Mesenchymal stem cell (in vitro differentiated cells and primary cell): Measurements from ENCODE around the gene PIP4K2A.
A peak's percentile ranks its signal among the peaks of the same experiment; 100 is the strongest.

ENCODE experiments used
- DNase-seq: peaks from one replicate; pipeline ENCODE4 v3.0.0-alpha.2; 2013
- H2AFZ ChIP-seq: one replicate; pipeline ENCODE4 v1.6.1; 2013; ENCODE audit warnings: low read depth, mild to moderate bottlenecking, control low read depth, inconsistent platforms, low read length, moderate library complexity
- H2AK5ac ChIP-seq: 2 replicates; pipeline ENCODE4 v1.6.1; 2013; ENCODE audit warnings: low read length, moderate library complexity, mild to moderate bottlenecking, inconsistent platforms; ENCODE audit not compliant: severe bottlenecking
- H2BK120ac ChIP-seq: one replicate; pipeline ENCODE4 v1.6.1; 2013; ENCODE audit warnings: low read depth, mild to moderate bottlenecking, inconsistent platforms, low read length, moderate library complexity
- H2BK12ac ChIP-seq, 2 experiments: one replicate each; pipeline ENCODE4 v1.6.1; 2013; ENCODE audit warnings: inconsistent platforms in 2 of 2, low read length in 2 of 2, mild to moderate bottlenecking in 2 of 2, moderate library complexity in 2 of 2, control low read depth in 1 of 2
- H2BK15ac ChIP-seq: one replicate; pipeline ENCODE4 v1.6.1; 2013; ENCODE audit warnings: mild to moderate bottlenecking, low read depth, inconsistent platforms; ENCODE audit not compliant: poor library complexity, severe bottlenecking
- H2BK5ac ChIP-seq: 2 replicates; pipeline ENCODE4 v1.6.1; 2013; ENCODE audit warnings: low read depth, mild to moderate bottlenecking, low read length, control low read depth, inconsistent platforms; ENCODE audit not compliant: poor library complexity, severe bottlenecking
- H3K14ac ChIP-seq, 2 experiments: one replicate each; pipeline ENCODE4 v1.6.1; 2013; ENCODE audit warnings: inconsistent platforms in 2 of 2, low read length in 2 of 2, control low read depth in 1 of 2, mild to moderate bottlenecking in 1 of 2, moderate library complexity in 1 of 2
- H3K18ac ChIP-seq, 2 experiments: one replicate each; pipeline ENCODE4 v1.6.1; 2013; ENCODE audit warnings: inconsistent platforms in 2 of 2, low read length in 2 of 2, control low read depth in 1 of 2, low read depth in 1 of 2, mild to moderate bottlenecking in 1 of 2
- H3K23ac ChIP-seq, 2 experiments: one replicate each; pipeline ENCODE4 v1.6.1; 2013; ENCODE audit warnings: inconsistent platforms in 2 of 2, low read length in 2 of 2, mild to moderate bottlenecking in 2 of 2, moderate library complexity in 2 of 2, control low read depth in 1 of 2
- H3K27ac ChIP-seq: 2 replicates; pipeline ENCODE4 v1.5.1; 2013; ENCODE audit warnings: mild to moderate bottlenecking, moderate library complexity, low read length, control low read depth, inconsistent platforms; ENCODE audit not compliant: poor library complexity, severe bottlenecking
- H3K27me3 ChIP-seq, 2 experiments: 2 replicates each; pipeline versions ENCODE4 v1.6.1 to v1.7.0; 2013; ENCODE audit warnings: low read length in 2 of 2, mild to moderate bottlenecking in 2 of 2, moderate library complexity in 2 of 2, control low read depth in 1 of 2, inconsistent platforms in 1 of 2; ENCODE audit not compliant: control insufficient read depth in 1 of 2, insufficient read depth in 1 of 2
- H3K36me3 ChIP-seq, 2 experiments: 2 replicates each; pipeline versions ENCODE4 v1.6.1 to v1.7.0; 2013; ENCODE audit warnings: low read length in 2 of 2, control low read depth in 1 of 2, inconsistent platforms in 1 of 2, low read depth in 1 of 2, mild to moderate bottlenecking in 1 of 2; ENCODE audit not compliant: insufficient read depth in 2 of 2, control insufficient read depth in 1 of 2
- H3K4ac ChIP-seq, 2 experiments: one replicate each; pipeline ENCODE4 v1.6.1; 2013; ENCODE audit warnings: inconsistent platforms in 2 of 2, low read length in 2 of 2, mild to moderate bottlenecking in 2 of 2, moderate library complexity in 2 of 2, control low read depth in 1 of 2, low read depth in 1 of 2
- H3K4me1 ChIP-seq: 2 replicates; pipeline ENCODE4 v1.6.1; 2013; ENCODE audit warnings: low read depth, low read length, control low read depth; ENCODE audit not compliant: control insufficient read depth, insufficient read depth
- H3K4me2 ChIP-seq: 2 replicates; pipeline ENCODE4 v1.6.1; 2013; ENCODE audit warnings: low read length, mild to moderate bottlenecking, inconsistent platforms; ENCODE audit not compliant: poor library complexity, severe bottlenecking
- H3K4me3 ChIP-seq, 2 experiments: 2 replicates each; pipeline versions ENCODE4 v1.5.1 to v1.7.0; 2013; ENCODE audit warnings: low read length in 2 of 2, mild to moderate bottlenecking in 2 of 2, control low read depth in 1 of 2, low read depth in 1 of 2; ENCODE audit not compliant: insufficient read depth in 1 of 2
- H3K79me1 ChIP-seq: replicated peaks from 2 replicates; pipeline ENCODE4 v1.6.1; 2013; ENCODE audit warnings: mild to moderate bottlenecking, control low read depth, low read length, inconsistent platforms; ENCODE audit not compliant: poor library complexity, severe bottlenecking
- H3K9ac ChIP-seq: 2 replicates; pipeline ENCODE4 v1.7.0; 2013; ENCODE audit warnings: mild to moderate bottlenecking, low read length, moderate library complexity
- H3K9me3 ChIP-seq: 2 replicates; pipeline ENCODE4 v1.7.0; 2013; ENCODE audit warnings: mild to moderate bottlenecking, low read length; ENCODE audit not compliant: control insufficient read depth
- H4K8ac ChIP-seq: one replicate; pipeline ENCODE4 v1.6.1; 2013; ENCODE audit warnings: inconsistent platforms, mild to moderate bottlenecking, low read length, moderate library complexity
- H4K91ac ChIP-seq: one replicate; pipeline ENCODE4 v1.6.1; 2013; ENCODE audit warnings: mild to moderate bottlenecking, low read length, inconsistent platforms
- WGBS: methylation state at CpG from one replicate; pipeline ENCODE4 v1.1.7; 2013; ENCODE audit warnings: mixed read lengths; 5-methylcytosine and 5-hydroxymethylcytosine counted together

Gene PIP4K2A

DNA sequence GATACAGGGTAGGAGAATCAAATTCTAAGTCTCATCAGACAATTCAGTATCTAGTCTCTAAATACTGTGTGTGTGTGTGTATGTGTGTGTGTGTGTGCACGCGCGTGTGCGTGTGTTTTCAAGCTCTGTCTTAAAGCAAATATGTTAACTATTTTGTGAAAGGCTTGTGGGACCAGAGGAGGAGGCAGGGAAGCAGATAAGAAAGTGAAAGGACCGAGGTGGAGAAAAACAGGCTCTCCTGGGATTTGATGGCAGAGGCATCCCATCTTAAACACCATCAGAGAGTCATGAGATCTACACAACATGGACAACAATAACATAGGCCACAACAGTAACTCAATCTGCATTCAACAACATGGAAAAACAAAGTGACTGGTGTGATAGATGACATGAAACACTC lies 67.1 kb downstream of the PIP4K2A start:
- H3K9ac ChIP-seq: peak overlapping the region; percentile 72
- H3K36me3 ChIP-seq: peaks cover 0 to under 1% of the 10 kb centered on the region in 2 experiments
- H3K4ac ChIP-seq: peak overlapping the region in 1 of 2 experiments; percentile 68
- H3K18ac ChIP-seq: no peak overlapping the region
- H3K4me3 ChIP-seq: peak overlapping the region in 1 of 2 experiments; percentile 39
- no peak overlapping the region for H2AFZ ChIP-seq
- H3K9me3 ChIP-seq: no peaks in the 10 kb centered on the region
- no peaks in the 10 kb centered on the region for H3K27me3 ChIP-seq
- peak overlapping the region; percentile 48 for H2BK5ac ChIP-seq
- H2BK120ac ChIP-seq: peak overlapping the region; percentile 27
- H2AK5ac ChIP-seq: peak overlapping the region; percentile 82
- no peak overlapping the region for H3K23ac ChIP-seq
- no peak overlapping the region for H3K14ac ChIP-seq
- peak; percentile 34 for DNase-seq
- H3K4me2 ChIP-seq: no peak overlapping the region
- H3K4me1 ChIP-seq: peaks cover 20% of the 10 kb centered on the region
- 83% methylated on average over 4 of the region's 5 CpGs for WGBS
- peak overlapping the region; percentile 88 for H3K27ac ChIP-seq
- peaks cover 30% of the 10 kb centered on the region for H3K79me1 ChIP-seq
- no peak overlapping the region for H4K91ac ChIP-seq
- H4K8ac ChIP-seq: no peak overlapping the region
- no peak overlapping the region for H2BK12ac ChIP-seq
- H2BK15ac ChIP-seq: no peak overlapping the region

- Histone ChIP-seq H3K4me1 (peaks cover 18% of the 10 kb centered on the region), H4K8ac (no peak overlapping the region), H2BK120ac (no peak overlapping the region), H2AK5ac (peak overlapping the region; percentile 54), H3K14ac (no peak overlapping the region), H3K27ac (no peak overlapping the region), H3K23ac (no peak overlapping the region), H2BK12ac (no peak overlapping the region), H3K9ac (no peak overlapping the region), H3K4ac (no peak overlapping the region), H2BK15ac (no peak overlapping the region), H3K4me2 (no peak overlapping the region), H3K27me3 (no peaks in the 10 kb centered on the region), H4K91ac (no peak overlapping the region), H2AFZ (no peak overlapping the region), H3K9me3 (no peaks in the 10 kb centered on the region), H3K79me1 (peaks cover 34% of the 10 kb centered on the region), H3K4me3 (no peak overlapping the region), H3K36me3 (no peaks in the 10 kb centered on the region), H3K18ac (no peak overlapping the region), H2BK5ac (no peak overlapping the region)
- WGBS: 15% methylated on average over 1 of the region's 2 CpGs
- no peak for DNase-seq
Measured at GRCh38 chr10:22646388-22646853, 68.0 kb downstream of the PIP4K2A start.

GRCh38 chr10:22644222-22644621 lies 70.2 kb downstream of the PIP4K2A start:
- Histone ChIP-seq H2AFZ (no peak overlapping the region), H3K4ac (no peak overlapping the region), H3K18ac (no peak overlapping the region), H2BK5ac (no peak overlapping the region), H3K27ac (no peak overlapping the region), H3K23ac (no peak overlapping the region), H3K14ac (peak overlapping the region in 1 of 2 experiments; percentile 18), H2BK15ac (no peak overlapping the region), H3K4me2 (no peak overlapping the region), H4K8ac (no peak overlapping the region), H3K9me3 (no peaks in the 10 kb centered on the region), H3K9ac (no peak overlapping the region), H2AK5ac (peak overlapping the region; percentile 51), H3K79me1 (peaks cover 38% of the 10 kb centered on the region), H2BK12ac (no peak overlapping the region), H3K4me1 (peaks cover 10% of the 10 kb centered on the region), H4K91ac (no peak overlapping the region), H3K4me3 (no peak overlapping the region), H3K27me3 (no peaks in the 10 kb centered on the region), H2BK120ac (no peak overlapping the region), H3K36me3 (no peaks in the 10 kb centered on the region)
- DNase-seq: no peak
- WGBS: 81% methylated on average over 3 of the region's 3 CpGs

GRCh38 chr10:22643775-22644174 lies 70.6 kb downstream of the PIP4K2A start:
- no peak overlapping the region for H3K27ac ChIP-seq
- H3K9me3 ChIP-seq: no peaks in the 10 kb centered on the region
- no peak overlapping the region for H2AK5ac ChIP-seq
- H3K4me3 ChIP-seq: no peak overlapping the region
- H3K4me1 ChIP-seq: peaks cover 10% of the 10 kb centered on the region
- H3K36me3 ChIP-seq: no peaks in the 10 kb centered on the region
- WGBS: 90% methylated on average over 4 of the region's 4 CpGs
- H3K14ac ChIP-seq: peak overlapping the region in 1 of 2 experiments; percentile 91
- H2BK12ac ChIP-seq: no peak overlapping the region
- H3K23ac ChIP-seq: peak overlapping the region in 1 of 2 experiments; percentile 67
- no peak overlapping the region for H3K4me2 ChIP-seq
- H2BK15ac ChIP-seq: no peak overlapping the region
- H3K27me3 ChIP-seq: no peaks in the 10 kb centered on the region
- H3K4ac ChIP-seq: no peak overlapping the region
- H2BK120ac ChIP-seq: no peak overlapping the region
- H3K79me1 ChIP-seq: peaks cover 38% of the 10 kb centered on the region
- H2BK5ac ChIP-seq: no peak overlapping the region
- H4K91ac ChIP-seq: no peak overlapping the region
- no peak overlapping the region for H3K9ac ChIP-seq
- no peak overlapping the region for H3K18ac ChIP-seq
- no peak overlapping the region for H2AFZ ChIP-seq
- DNase-seq: no peak
- H4K8ac ChIP-seq: no peak overlapping the region
